ENCODE results near the gene SPRY1.

SPRY1 gene

GRCh38 chr4:123450393-123450792, 53.8 kb downstream of the SPRY1 start:
- DNase-seq (ENCODE audit: low read depth) = no peak
- no peak overlapping the region for H3K4me3 ChIP-seq (ENCODE audit: low read depth, low read length)
- TF ChIP-seq CTCF (conservative IDR thresholded peaks at IDR 0.05; ENCODE audit: low read depth, low read length) = no peak

GRCh38 chr4:123452616-123453015, 56.0 kb downstream of the SPRY1 start:
- H3K4me3 ChIP-seq (ENCODE audit: low read depth, low read length) = no peak overlapping the region
- peak; percentile 91 for DNase-seq (ENCODE audit: low read depth)
- no peak for TF ChIP-seq CTCF (conservative IDR thresholded peaks at IDR 0.05; ENCODE audit: low read depth, low read length)

GRCh38 chr4:123453061-123453680, 56.6 kb downstream of the SPRY1 start:
- no peak for TF ChIP-seq CTCF (conservative IDR thresholded peaks at IDR 0.05; ENCODE audit: low read depth, low read length)
- H3K4me3 ChIP-seq (ENCODE audit: low read depth, low read length) = no peak overlapping the region
- peak; percentile 46 for DNase-seq (ENCODE audit: low read depth)
